Caco-2 (cell line): ENCODE results near the gene NCCRP1. TPM values are rescaled to one million over a fixed set of nuclear protein-coding genes. Genes with fewer than 3 reads are reported as not detected.

ENCODE experiments used
- BruUV-seq: library from RNA; stranded (reverse); fragments of 400-500 nt; replicated peaks from 2 replicates; lab custom pipeline; 2021; lab: Mats Ljungman, UMichigan
- CTCF ChIA-PET: fragments of 300-600 bp; sonication (Branson Sonifier 250); formaldehyde crosslinking; loops from one replicate; lab custom pipeline; 2022; ENCODE audit warnings: antibody characterized with exemption; lab: Charles Lee
- POLR2A ChIA-PET: fragments of 300-600 bp; sonication (Branson Sonifier 250); formaldehyde crosslinking; loops from one replicate; lab custom pipeline; 2022; ENCODE audit warnings: antibody characterized with exemption; lab: Charles Lee
- DNase-seq, 2 experiments: peaks; one replicate each; pipeline versions ENCODE4 v3.0.0 to v3.0.0-alpha.2; 2020 to 2022
- H3K27me3 ChIP-seq: replicated peaks from 2 replicates; pipeline ENCODE4 v1.6.0; 2011; ENCODE audit warnings: low read length; ENCODE audit not compliant: control insufficient read depth, insufficient read depth
- H3K36me3 ChIP-seq: 2 replicates; pipeline ENCODE4 v1.5.1; 2011; ENCODE audit warnings: low read length; ENCODE audit not compliant: control insufficient read depth, insufficient read depth
- H3K4me1 ChIP-seq: fragments of 250-450 bp; sonication (Bioruptor Pico); 2 replicates; pipeline ENCODE4 v1.5.1; 2020; ENCODE audit warnings: mild to moderate bottlenecking
- H3K4me3 ChIP-seq: 2 replicates; pipeline ENCODE4 v1.5.1; 2011; ENCODE audit warnings: low read depth, mild to moderate bottlenecking, control low read depth, low read length
- H3K9me3 ChIP-seq: fragments of 250-450 bp; sonication (Bioruptor Pico); 2 replicates; pipeline ENCODE4 v1.5.1; 2020; ENCODE audit warnings: mild to moderate bottlenecking, moderate library complexity
- H3K27ac Mint-ChIP-seq: one replicate; pipeline ENCODE4 v1.8.0; 2022; ENCODE audit warnings: mixed read lengths; ENCODE audit not compliant: unreplicated experiment
- H3K27me3 Mint-ChIP-seq: one replicate; pipeline ENCODE4 v1.8.0; 2022; ENCODE audit warnings: mixed read lengths; ENCODE audit not compliant: insufficient read depth, unreplicated experiment
- H3K36me3 Mint-ChIP-seq: one replicate; pipeline ENCODE4 v1.8.0; 2022; ENCODE audit warnings: mild to moderate bottlenecking, mixed read lengths; ENCODE audit not compliant: insufficient read depth, unreplicated experiment
- H3K4me1 Mint-ChIP-seq: one replicate; pipeline ENCODE4 v1.8.0; 2022; ENCODE audit warnings: low read depth, mixed read lengths; ENCODE audit not compliant: unreplicated experiment
- H3K4me3 Mint-ChIP-seq: one replicate; pipeline ENCODE4 v1.8.0; 2022; ENCODE audit warnings: mild to moderate bottlenecking, moderate library complexity, mixed read lengths; ENCODE audit not compliant: unreplicated experiment
- H3K9me3 Mint-ChIP-seq: one replicate; pipeline ENCODE4 v1.8.0; 2022; ENCODE audit warnings: mixed read lengths; ENCODE audit not compliant: unreplicated experiment
- intact Hi-C: fragments of 100-400 bp; cut with micrococcal nuclease; formaldehyde crosslinking; loops from one replicate; pipeline ENCODE4 v1.10.0; 2022; ENCODE audit not compliant: unreplicated experiment
- total RNA-seq: library from RNA; stranded (reverse); gene quantifications from 2 replicates; pipeline ENCODE4 v1.2.3, GENCODE V29; 2022
- TF ChIP-seq, protein P1 (sequence below), 2 experiments: fragments of 200-600 bp in 1 of 2; IDR thresholded peaks; 1 replicate in 1 of 2; 2 replicates in 1 of 2; pipeline versions ENCODE4 v1.5.1 to v1.8.0; 2011 to 2022; ENCODE audit warnings: antibody characterized with exemption in 1 of 2, control low read depth in 1 of 2, inconsistent platforms in 1 of 2, low read depth in 1 of 2, low read length in 1 of 2, mild to moderate bottlenecking in 1 of 2, moderate library complexity in 1 of 2; ENCODE audit not compliant: insufficient read depth in 1 of 2, severe bottlenecking in 1 of 2, unreplicated experiment in 1 of 2

NCCRP1 gene
- total RNA-seq, 1 experiment from 2014 or later, result 0.39 TPM

DNA sequence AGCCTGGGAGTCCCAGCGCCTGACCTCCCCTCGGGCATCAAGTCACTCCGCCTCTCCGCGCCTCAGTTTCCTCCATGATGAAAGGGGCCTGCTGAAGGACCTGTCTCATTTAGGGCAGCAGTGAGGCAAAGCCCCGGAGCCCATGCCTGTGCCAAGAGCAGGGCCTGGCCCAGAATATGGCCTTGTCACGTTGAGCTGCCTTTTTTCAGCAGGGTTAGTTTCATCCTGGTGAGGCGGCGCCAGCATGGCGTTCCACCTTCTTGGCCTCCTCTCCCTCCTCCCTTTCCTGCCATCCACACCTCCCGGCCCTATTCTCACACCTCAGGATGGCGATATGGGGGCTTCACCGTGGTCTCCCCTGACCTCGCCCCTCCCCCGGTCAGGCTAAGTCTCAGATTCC is 41.0 kb upstream of the NCCRP1 start:
- Histone ChIP-seq H3K36me3 (peaks cover 1% of the 10 kb centered on the region), H3K27me3 (no peaks in the 10 kb centered on the region), H3K4me1 (peaks cover 72% of the 10 kb centered on the region), H3K9me3 (no peaks in the 10 kb centered on the region), H3K4me3 (no peak overlapping the region)
- no TSS peak for BruUV-seq
- H3K9me3 Mint-ChIP-seq, result no peaks in the 10 kb centered on the region
- POLR2A ChIA-PET, result no interaction called here
- H3K27ac Mint-ChIP-seq, result peak overlapping the region; percentile 91
- H3K4me1 Mint-ChIP-seq, result peaks cover 70% of the 10 kb centered on the region
- CTCF ChIA-PET, result interaction anchor here (0.7 to 1.9 kb wide), 2 partner anchors 33 to 180 kb away, joined by 3 to 4 read pairs; partner anchors contain the start of gene FBXO17
- TF ChIP-seq, protein P1, sequence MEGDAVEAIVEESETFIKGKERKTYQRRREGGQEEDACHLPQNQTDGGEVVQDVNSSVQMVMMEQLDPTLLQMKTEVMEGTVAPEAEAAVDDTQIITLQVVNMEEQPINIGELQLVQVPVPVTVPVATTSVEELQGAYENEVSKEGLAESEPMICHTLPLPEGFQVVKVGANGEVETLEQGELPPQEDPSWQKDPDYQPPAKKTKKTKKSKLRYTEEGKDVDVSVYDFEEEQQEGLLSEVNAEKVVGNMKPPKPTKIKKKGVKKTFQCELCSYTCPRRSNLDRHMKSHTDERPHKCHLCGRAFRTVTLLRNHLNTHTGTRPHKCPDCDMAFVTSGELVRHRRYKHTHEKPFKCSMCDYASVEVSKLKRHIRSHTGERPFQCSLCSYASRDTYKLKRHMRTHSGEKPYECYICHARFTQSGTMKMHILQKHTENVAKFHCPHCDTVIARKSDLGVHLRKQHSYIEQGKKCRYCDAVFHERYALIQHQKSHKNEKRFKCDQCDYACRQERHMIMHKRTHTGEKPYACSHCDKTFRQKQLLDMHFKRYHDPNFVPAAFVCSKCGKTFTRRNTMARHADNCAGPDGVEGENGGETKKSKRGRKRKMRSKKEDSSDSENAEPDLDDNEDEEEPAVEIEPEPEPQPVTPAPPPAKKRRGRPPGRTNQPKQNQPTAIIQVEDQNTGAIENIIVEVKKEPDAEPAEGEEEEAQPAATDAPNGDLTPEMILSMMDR (IDR thresholded peaks at IDR 0.05; ENCODE audit: insufficient read depth in 1 of 2, low read depth in 1 of 2, low read length in 1 of 2, severe bottlenecking in 1 of 2, unreplicated experiment in 1 of 2), result no peak
- intact Hi-C loops, result loop anchor here (2.0 kb wide), 1 partner anchor 29 kb away; no protein-coding TSS in a partner anchor
- peaks cover 43% of the 10 kb centered on the region for H3K36me3 Mint-ChIP-seq
- H3K4me3 Mint-ChIP-seq, result no peak overlapping the region
- DNase-seq, result no peak
- H3K27me3 Mint-ChIP-seq, result no peaks in the 10 kb centered on the region

GRCh38 chr19:39156326-39157230 is 40.2 kb upstream of the NCCRP1 start:
- no peaks in the 10 kb centered on the region for H3K9me3 ChIP-seq

More at GRCh38 chr19:39156326-39157230, 40.2 kb upstream of the NCCRP1 start:
- DNase-seq, result no peak
- no peaks in the 10 kb centered on the region for H3K27me3 ChIP-seq
- ChIA-PET CTCF (no interaction called here), POLR2A (no interaction called here)
- Mint-ChIP-seq H3K4me3 (no peak overlapping the region), H3K9me3 (no peaks in the 10 kb centered on the region), H3K4me1 (peaks cover 64% of the 10 kb centered on the region), H3K36me3 (peaks cover 43% of the 10 kb centered on the region), H3K27me3 (no peaks in the 10 kb centered on the region), H3K27ac (peak overlapping the region; percentile 91)
- intact Hi-C loops, result no loop called here
- H3K4me3 ChIP-seq, result no peak overlapping the region
- H3K36me3 ChIP-seq, result peaks cover 3% of the 10 kb centered on the region
- BruUV-seq, result no TSS peak
- H3K4me1 ChIP-seq, result peaks cover 73% of the 10 kb centered on the region
- TF ChIP-seq, protein P1 (IDR thresholded peaks at IDR 0.05; ENCODE audit: insufficient read depth in 1 of 2, low read depth in 1 of 2, low read length in 1 of 2, severe bottlenecking in 1 of 2, unreplicated experiment in 1 of 2), result no peak
